Activated T-cell treated with anti-CD3 and anti-CD28 coated beads for 24 hours (primary cell): ENCODE measurements around the gene ZMAT5.

Source experiments
- DNase-seq: peaks from one replicate; pipeline ENCODE4 v3.0.0-alpha.2; 2020; ENCODE audit warnings: low read depth

ZMAT5 gene

DNA sequence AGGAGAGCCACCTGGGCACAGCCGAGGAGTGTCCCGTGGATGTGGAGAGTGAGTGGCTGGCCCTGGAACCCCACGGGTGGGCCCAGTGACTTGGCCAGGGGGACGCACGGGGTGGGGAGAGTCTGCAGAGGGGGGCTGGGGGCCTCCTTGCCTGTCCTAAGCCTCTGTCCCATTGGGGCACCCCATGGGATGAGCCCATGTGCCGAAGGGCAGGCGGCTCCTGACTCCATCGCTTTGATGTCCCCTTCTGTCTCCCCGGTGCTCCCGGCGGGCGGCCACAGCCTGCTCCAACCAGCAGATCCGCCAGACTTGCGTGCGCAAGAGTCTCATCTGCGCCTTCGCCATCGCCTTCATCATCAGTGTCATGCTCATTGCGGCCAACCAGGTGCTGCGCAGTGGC lies 37.6 kb downstream of the ZMAT5 start:
- DNase-seq = no peak

GRCh38 chr22:29727131-29727523 lies 39.7 kb downstream of the ZMAT5 start:
- no peak for DNase-seq

DNA sequence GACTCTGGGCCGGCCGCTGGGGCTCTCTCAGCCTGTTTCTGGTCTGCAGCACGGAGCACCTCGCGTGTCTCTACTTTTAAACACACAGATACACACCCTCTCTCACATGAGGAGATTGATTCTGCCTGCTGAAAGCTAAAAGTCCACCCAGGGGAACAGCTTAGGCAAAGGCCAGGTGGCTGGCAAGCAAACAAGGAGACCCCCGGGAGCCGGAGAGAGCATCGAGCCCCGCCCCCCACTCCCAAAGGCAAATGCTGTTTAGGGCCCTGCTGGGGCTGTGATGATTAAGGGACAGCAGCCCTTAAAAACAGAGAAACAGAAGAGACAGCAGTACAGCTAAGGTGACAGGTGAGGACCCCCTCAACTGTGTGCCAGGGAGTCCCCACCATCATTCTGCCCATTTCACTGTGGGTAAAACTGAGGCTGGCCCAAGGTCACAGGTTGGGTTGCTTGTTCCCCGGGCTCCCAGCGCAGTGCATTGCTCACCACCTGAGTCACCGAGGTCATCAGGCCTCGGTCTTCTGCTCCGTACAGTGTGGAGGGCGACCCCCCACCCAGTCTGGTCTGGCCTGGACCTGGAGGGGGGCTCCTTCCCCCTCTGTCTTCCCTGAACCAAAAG lies 40.2 kb downstream of the ZMAT5 start:
- DNase-seq = no peak

- no peak for DNase-seq
Measured at GRCh38 chr22:29726106-29726505, 40.7 kb downstream of the ZMAT5 start.

GRCh38 chr22:29724843-29725242 lies 42.0 kb downstream of the ZMAT5 start:
- DNase-seq = no peak

GRCh38 chr22:29723766-29724165 lies 43.0 kb downstream of the ZMAT5 start:
- DNase-seq = no peak

- no peak for DNase-seq
Measured at GRCh38 chr22:29722587-29722986, 44.2 kb downstream of the ZMAT5 start.

- no peak for DNase-seq
Measured at GRCh38 chr22:29722151-29722550, 44.7 kb downstream of the ZMAT5 start.

DNA sequence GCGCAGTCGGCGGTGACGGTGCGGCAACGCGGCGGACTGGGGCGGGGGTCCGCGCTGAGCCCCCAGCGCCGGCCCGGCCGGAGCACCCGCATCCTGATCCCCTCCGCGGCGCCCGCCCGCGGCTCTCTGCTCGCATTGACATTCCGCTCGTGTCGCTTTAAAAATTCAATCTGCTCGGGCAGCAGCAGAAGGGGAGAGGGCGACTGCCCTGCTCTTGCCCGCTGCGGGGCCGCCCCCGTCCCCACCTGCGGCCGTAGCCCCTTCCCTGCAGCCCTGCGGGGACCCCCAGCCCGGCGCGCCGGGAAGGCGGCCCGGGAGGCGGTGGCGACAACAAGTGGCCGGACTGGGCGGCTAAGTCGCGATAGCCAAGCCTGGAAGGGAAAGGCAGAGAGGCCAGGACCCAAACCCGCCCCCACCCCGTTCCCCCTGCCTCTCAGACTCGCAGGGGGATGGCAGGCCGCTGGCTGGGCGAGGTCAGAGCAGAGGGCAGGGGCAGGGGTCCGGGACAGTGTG lies 45.9 kb downstream of the ZMAT5 start:
- DNase-seq = no peak

DNA sequence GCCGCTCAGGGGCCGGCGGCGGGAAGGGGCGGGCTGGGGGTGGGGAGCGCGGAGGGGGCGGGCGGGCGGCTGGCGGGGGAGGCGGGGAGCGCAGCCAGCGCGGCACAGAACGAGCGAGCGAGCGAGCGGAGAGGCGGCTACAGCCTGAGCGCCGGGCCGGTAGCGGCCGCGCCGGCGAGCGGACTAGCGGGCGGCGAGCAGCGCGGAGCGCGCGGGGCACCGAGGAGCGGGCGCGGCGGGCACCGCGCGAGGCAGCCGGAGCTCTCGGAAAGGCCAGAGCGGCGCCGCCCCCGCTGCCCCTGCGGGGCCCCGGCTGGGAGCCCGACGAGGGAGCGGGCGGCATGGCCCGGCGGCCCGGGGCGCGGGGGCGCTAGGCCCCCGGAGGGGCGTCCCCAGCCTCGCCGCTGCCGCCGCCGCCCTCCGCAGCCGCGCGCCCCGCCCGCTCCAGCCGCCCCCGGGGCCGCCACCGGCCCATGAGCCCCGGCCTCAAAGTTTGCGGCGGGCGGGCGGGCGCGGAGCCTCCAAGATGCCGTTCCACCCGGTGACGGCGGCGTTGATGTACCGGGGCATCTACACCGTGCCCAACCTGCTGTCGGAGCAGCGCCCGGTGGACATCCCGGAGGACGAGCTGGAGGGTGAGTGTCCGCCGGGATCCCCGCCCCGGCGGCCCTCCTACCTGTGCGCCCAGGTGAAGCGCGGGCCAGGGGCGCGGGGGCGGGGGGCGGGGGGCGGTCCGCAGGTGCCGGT lies 46.7 kb downstream of the ZMAT5 start, which contains the start of gene CABP7:
CABP7 (plus strand) TSS at position 105 of the 747 bp plus-strand sequence; CDS start at position 527, 422 bp downstream.
- DNase-seq = no peak

GRCh38 chr22:29718949-29719898 lies 47.6 kb downstream of the ZMAT5 start:
- no peak for DNase-seq

GRCh38 chr22:29717789-29718188 lies 49.0 kb downstream of the ZMAT5 start:
- no peak for DNase-seq

- DNase-seq = no peak
Measured at GRCh38 chr22:29716814-29717545, 49.8 kb downstream of the ZMAT5 start.

DNA sequence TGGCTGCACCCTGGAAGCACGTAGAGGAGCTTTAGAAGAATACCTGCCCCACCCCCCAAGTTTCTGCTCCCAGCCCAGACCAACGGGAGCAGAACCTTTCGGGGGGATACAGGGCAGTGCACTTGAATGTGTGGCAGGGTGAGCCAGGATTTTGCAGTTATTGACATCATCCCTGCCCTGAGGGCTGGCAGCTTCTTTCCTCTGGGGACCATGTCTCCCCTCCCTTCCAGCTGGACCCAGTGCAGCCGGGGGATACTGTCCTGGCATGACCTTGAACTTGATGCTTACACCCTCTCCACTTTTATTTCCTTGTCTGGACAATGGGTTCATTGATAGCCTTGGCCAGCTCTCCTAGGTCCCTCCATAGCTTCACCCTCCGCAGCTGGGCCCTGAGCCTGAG lies 51.1 kb downstream of the ZMAT5 start:
- no peak for DNase-seq

GRCh38 chr22:29715240-29715639 lies 51.6 kb downstream of the ZMAT5 start:
- no peak for DNase-seq

GRCh38 chr22:29713156-29713727 lies 53.6 kb downstream of the ZMAT5 start:
- DNase-seq = no peak

DNA sequence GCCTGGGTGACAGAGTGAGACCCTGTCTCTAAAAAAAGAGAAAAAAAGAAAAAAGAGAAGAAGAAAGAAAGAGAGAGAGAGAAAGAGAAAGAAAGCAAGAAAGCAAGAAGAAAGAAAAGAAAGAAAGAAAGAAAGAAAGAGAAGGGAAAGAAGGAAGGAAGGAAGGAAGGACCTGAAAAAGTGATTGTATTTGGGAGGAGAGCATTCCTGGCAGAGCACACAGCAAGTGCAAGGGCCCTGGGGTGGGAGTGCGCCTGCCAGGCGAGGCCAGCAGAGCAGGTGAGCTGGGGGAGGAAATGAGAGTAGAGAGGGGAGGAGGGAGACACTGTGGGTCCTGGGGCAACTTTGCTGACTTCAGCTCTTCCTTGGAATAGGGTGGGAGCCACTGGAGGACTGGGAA lies 54.7 kb downstream of the ZMAT5 start:
- no peak for DNase-seq

DNA sequence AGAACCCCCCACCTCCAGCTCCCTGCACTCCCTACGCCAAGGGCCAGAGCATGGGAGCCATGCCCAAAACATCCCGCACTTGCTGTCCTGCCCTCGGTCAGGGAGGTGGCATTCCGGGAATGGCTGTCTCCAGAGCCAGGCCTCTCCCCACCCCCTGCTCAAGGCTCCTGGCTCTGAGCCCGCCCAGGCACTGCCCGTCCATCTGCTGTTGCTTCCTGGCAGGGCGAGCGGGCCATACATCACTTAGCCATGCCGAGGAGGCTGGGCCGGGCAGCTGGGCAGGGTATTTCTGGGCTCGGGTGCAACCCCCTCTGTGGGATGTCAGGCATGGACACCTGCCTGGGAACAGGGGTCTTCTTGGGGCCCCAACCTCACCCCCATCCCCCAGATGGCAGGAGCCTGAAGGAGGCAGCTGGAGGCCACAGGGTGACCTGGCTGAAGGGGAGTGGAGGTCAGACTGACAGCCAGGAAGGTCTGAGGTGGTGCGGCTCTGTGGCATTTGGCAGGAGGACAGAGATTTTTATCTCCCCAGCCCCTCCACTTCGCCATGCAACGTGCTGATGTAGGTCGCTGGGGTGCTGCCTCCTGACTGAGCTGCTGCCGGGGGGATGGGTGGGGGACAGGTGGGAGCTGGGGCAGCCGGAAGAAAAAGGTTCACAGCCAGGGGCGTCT lies 55.7 kb downstream of the ZMAT5 start:
- DNase-seq = no peak

- DNase-seq = no peak
Measured at GRCh38 chr22:29710193-29710592, 56.6 kb downstream of the ZMAT5 start.

- no peak for DNase-seq
Measured at GRCh38 chr22:29707471-29707870, 59.3 kb downstream of the ZMAT5 start.

- no peak for DNase-seq
Measured at GRCh38 chr22:29707010-29707409, 59.8 kb downstream of the ZMAT5 start.
